ENCODE measurements around the gene UST.

The UST gene

GRCh38 chr6:149071997-149072396 is 325.2 kb downstream of the UST start:
- no peak for DNase-seq

GRCh38 chr6:149074832-149075258 is 328.0 kb downstream of the UST start:
- no peak for DNase-seq

- no peak for DNase-seq
These were observed 329.0 kb downstream of the UST start for GRCh38 chr6:149075616-149076354.

DNA sequence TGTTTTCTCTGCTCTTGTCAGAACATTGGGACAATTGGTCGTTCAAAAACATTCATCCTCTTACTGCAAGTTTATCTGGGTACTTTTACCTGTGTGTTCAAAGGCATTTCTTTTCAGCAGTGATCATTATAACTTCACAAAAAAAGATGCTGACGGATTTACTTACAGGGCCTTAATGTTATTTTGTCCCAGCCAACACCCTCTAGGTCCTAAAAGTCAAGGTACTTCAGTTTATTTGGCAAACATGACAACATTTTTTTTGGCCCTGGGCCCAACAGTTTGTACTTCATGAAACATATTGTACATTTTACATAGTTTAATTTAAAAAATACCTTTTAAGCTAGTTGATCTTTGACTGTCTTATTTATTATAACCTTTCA is 329.5 kb downstream of the UST start:
- no peak for DNase-seq

- DNase-seq, result peak in 1 of 2 donors; percentile 31
These were observed 330.4 kb downstream of the UST start for GRCh38 chr6:149077208-149077607.

DNA sequence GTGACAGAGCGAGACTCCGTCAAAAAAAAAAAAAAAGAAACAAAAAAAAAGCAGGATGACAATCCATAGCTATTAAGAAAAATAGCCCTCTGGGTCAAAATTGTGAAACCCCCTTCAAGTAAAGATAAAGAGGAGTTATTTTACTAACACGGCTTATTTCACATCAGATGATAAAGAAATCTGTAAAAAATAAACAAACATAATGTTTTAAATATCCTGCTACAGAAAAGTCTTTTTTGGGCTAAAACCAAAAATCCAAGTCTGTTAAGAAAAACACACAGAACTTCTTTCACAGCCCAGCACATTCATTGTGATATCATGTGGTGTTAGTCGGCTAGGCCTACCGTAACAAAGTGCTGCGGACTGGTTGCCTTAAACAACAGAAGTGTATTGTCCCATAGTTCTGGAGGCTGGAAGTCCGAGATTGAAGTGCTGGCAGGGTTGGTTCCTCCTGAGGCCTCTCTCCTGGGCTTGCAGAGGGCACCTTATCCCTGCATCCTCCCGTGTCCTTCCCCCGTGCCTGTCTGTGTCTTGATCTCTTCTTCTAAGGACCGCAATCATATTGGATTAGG is 331.5 kb downstream of the UST start:
- DNase-seq, result no peak

- DNase-seq, result no peak
These were observed 332.6 kb downstream of the UST start for GRCh38 chr6:149079456-149079855.

- DNase-seq, result no peak
These were observed 333.2 kb downstream of the UST start for GRCh38 chr6:149079911-149080491.

DNA sequence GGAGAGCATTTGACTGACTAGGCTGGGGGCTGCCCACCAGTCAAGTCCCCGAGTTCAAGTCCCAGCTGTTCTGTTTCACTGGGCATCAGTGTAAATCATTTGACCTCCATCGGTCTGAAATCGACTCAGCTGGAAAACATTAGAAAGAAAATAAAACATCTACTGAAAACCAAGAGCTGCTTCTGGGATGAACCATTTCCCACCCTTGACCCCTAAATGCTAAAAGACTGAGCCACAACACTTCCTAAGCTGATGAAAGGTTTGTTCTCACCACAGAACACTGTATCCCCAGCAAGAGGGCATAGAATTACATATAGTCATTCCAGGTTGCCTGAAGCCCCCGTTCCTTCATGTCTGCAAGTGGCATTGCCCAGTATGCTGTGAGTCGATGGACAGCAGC is 333.7 kb downstream of the UST start:
- DNase-seq, result no peak

DNA sequence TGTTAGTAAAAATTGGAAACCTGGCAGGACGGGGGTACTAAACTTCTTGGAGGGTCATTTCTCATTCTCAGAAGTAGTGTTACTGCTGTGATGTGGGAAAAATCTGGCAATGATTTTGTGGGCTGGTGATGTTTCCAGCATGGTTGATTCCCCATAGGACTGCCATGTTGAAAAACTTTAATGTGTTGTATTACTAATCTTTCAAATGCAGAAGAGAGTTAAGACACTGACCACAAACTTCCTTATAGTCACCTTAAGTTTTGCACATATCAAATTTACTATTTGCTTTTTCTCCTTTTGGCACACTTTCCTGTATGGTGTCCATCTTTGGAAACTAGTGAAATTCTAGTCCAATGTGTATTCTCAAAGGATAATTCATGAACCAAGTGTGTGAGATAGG is 334.5 kb downstream of the UST start:
- DNase-seq, result no peak

DNA sequence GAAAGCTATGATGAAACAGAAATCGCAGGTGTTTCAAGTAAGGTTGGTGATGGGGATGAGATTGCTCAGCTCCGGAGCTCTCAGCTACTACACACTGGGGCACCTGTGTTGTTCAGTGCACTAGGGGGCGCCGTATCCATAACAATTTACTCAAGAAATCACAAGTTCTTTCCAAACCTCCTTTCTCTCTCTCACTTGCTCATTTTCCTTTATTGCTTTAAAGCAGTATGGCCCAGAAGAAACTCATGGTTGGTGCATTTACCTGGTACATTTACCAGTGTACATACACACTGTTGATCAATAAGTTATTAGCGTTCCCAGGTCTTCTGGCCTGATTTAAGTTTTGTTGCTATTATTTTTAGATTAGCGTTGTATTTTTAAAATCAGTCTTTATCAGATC is 335.5 kb downstream of the UST start:
- DNase-seq, result peak; percentile 82 to 88

DNA sequence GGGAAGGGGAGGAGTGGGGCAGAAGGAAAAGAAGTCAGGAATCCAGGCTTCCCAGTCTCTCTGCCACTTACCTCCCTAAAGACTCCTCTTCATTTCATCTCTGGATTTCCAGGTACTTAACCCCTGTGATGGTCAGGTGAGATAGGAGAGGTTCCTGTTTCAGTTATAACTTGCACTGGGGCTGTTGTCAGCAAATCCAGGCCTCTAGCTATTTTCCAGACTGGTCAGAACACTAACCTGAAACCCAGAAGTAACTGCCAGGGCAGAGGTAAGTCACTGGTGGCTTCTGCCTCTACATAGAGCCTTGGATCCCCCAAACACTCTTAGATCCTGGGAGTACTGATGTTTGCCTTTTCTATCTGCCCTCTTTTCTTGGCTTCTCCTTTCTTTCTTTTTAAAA is 337.2 kb downstream of the UST start:
- no peak for DNase-seq

- DNase-seq, result no peak
These were observed 338.2 kb downstream of the UST start for GRCh38 chr6:149084808-149085556.

- no peak for DNase-seq
These were observed 338.7 kb downstream of the UST start for GRCh38 chr6:149085557-149085938.

DNA sequence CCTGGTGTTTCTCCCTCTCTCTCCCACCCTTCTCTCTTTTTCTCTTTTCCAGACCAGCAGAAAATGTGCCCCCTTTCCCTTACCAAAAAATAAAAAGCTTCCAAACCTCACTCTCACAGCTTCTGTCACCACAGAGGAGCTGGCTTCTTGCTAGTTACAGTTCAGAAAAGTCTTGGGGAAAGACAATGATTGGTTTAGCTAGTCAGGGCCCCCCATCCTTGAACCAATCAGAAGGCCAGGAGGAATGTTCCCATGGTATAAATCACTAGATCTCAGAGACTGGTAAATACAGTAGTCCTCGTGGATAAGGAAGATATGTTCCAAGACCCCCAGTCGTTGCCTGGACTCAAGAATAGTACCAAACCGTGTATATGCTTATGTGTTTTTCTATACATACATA is 339.5 kb downstream of the UST start:
- no peak for DNase-seq

- DNase-seq, result no peak
These were observed 341.1 kb downstream of the UST start for GRCh38 chr6:149087898-149088297.

DNA sequence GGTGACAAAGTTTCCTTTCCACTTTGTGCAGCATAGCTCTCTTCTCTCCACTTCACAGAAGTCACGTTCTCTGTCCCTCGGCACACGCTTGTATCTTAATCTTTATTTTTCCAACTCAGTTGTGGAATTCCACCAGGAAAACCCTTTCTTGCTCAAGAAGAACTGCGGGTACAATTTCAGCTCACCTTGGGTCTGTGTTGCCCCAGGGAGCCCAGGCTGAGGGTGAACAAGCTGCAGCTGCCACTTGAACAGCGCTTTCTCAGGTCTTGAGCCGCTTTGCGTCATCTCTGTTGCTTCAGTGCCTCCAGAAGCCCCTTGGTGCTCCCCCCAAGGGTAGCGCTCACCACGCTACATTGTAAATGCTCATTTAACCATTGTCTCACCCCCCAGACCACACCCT is 341.5 kb downstream of the UST start:
- no peak for DNase-seq

DNA sequence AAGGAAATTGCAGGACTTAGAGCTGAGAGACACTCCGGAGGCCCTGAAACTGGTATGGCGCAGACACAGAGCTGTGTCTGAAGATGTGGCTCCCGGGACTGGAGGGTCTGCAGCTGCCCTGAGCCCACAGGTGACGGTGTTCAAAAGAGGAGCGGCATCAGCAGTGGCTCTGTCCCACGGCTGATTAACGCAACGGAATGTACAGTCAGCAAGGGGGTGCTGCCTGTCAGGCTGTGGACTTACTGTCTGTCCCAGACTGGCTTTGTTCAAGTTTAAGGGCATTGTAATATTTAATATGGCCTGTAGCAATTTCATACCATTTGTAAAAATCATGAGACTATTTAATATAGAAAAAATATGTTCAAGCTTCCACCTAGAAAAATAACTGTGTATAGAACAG is 342.7 kb downstream of the UST start:
- DNase-seq, result no peak

GRCh38 chr6:149090937-149091336 is 344.1 kb downstream of the UST start:
- DNase-seq, result no peak

DNA sequence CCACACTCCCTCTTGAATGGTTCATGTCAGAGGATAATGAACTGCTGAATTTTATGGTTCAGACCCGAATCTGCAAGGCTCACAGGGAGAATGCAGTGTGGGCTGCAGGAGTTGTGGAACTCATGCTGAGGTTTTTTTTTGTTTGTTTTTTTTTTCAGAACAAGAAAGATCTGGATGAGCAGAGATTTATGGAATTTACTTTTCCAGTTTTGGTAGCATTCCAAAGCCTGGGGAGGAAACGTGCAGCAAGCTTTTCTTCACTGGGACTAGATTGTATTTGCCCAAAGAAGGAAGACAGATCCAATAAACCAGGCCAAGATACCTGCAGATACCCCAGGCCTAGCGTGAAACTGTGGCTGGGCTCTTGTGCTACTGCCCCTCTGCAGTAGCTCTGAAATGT is 346.8 kb downstream of the UST start:
- no peak for DNase-seq

DNA sequence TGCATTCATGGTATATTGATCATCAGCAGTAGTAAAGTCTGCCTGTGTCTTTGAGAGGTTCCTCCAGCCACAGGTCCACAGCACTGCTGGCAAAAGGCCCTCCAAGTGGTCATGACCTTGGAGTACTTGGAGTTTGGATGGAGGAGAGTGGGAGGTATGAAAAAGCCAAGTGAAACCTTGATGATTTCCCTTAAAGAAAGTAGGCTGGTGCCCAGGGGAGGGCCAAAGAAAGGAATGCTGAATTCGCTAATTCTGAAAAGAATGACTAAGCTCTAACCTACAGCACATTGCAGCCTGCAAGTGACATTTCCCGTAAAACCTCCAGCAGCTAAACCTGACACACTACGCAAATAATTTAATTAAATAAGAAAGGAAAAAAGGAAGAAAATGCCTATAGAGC is 347.3 kb downstream of the UST start:
- no peak for DNase-seq

GRCh38 chr6:149094934-149095351 is 348.1 kb downstream of the UST start:
- peak in 1 of 2 donors; percentile 50 for DNase-seq

GRCh38 chr6:149095842-149096241 is 349.0 kb downstream of the UST start:
- peak in 1 of 2 donors; percentile 39 for DNase-seq

- no peak for DNase-seq
These were observed 351.0 kb downstream of the UST start for GRCh38 chr6:149097794-149098193.

Data from CD4-positive, alpha-beta T cell treated with Interleukin-4 for 1 hour (primary cell).